GM06990 (cell line): ENCODE results near the gene COMMD1.

Source experiments
- DNase-seq: peaks from one replicate; pipeline ENCODE4 v3.0.0-alpha.2; 2011; ENCODE audit not compliant: insufficient read length; ENCODE audit errors: extremely low read depth
- H3K27me3 ChIP-seq: replicated peaks from 2 replicates; pipeline ENCODE4 v1.6.0; 2011; ENCODE audit warnings: low read length; ENCODE audit not compliant: control insufficient read depth, insufficient read depth
- H3K36me3 ChIP-seq: 2 replicates; pipeline ENCODE4 v1.5.1; 2011; ENCODE audit warnings: low read length; ENCODE audit not compliant: control insufficient read depth, insufficient read depth
- H3K4me3 ChIP-seq: replicated peaks from 2 replicates; pipeline ENCODE4 v1.5.1; 2011; ENCODE audit warnings: low read depth, mild to moderate bottlenecking, control low read depth, low read length
- CTCF ChIP-seq: IDR thresholded peaks from 2 replicates; pipeline ENCODE4 v1.5.1; 2011; ENCODE audit warnings: low read length, control low read depth, mild to moderate bottlenecking, inconsistent platforms; ENCODE audit not compliant: insufficient read depth, poor library complexity, severe bottlenecking

COMMD1 gene

GRCh38 chr2:62147610-62148301 is 242.3 kb downstream of the COMMD1 start:
- DNase-seq, result no peak
- Histone ChIP-seq H3K4me3 (no peak overlapping the region), H3K36me3 (no peaks in the 10 kb centered on the region; the same call in 1 of the 2 replicates), H3K27me3 (no peaks in the 10 kb centered on the region)
- no peak for TF ChIP-seq CTCF

DNA sequence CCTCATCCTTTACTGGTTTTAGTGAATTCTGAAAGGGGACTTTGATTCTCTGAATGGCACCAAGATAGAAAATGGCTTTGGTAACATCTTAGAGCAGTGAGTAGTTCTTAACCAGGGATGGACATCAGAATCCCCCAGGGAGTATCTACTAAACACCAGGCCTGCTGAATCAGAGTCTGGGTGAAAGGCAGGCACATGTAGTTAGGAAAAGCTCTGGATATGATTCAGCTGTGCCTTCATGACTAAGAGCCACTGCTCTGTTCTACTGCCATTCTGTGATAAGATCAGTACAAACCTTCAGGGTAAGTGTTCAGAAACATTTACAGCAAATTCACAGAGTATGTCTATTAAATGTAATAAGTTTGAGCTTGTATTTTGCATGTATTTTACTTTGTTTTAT is 244.2 kb downstream of the COMMD1 start:
- peak; percentile 17 for DNase-seq
- Histone ChIP-seq H3K4me3 (no peak overlapping the region), H3K27me3 (no peaks in the 10 kb centered on the region), H3K36me3 (no peaks in the 10 kb centered on the region; the same call in 1 of the 2 replicates)
- TF ChIP-seq CTCF, result no peak

DNA sequence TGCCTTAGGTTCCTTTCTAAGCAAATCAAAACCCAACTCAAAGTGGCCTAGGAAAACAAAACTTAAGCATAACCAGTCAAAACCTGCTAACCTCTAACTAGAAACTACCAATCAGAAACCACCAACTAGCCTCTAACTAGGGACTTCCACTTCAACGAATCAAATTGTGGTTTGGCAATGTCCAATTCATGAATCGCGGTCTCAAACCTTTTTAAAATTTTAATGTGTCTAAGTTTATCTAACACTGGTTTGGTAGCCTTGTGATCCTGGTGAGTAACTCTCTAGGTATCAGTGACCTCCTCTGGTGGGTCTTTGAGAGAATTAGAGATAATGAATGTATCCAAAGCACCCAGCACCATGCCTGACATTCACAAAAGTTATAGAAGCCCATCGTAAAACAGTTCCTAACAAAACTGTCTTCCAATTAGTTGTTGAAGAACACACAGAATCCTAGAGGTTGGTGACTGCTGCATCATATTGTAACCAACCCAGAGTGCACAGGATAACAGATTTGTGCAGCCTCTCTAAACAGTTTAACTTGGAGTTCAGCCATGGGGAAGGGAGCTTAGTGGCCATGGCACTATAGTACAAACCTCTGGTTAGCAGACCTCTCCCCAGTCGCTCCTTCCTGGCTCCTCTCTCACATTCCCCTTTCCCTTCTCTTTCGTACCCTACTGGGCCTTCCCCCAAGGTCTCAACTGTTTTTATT is 245.3 kb downstream of the COMMD1 start:
- Histone ChIP-seq H3K27me3 (no peaks in the 10 kb centered on the region), H3K36me3 (no peaks in the 10 kb centered on the region; the same call in 1 of the 2 replicates), H3K4me3 (no peak overlapping the region)
- no peak for TF ChIP-seq CTCF
- DNase-seq, result no peak

DNA sequence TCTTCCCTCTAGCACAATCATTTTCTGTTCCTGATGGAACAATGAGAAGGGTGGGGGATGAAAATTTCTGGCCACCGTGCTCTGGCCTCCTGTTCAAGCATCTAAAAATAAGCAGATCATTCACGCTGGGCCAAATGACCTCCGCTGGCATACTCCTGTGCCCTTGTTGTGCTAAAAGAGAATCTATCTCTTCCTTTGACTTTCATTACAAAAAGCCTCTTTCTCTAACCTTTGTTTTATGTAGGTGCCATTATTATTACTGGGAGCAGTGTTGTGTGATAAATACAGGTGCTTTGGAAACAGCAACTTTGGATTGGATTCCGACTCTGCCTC is 245.8 kb downstream of the COMMD1 start:
- Histone ChIP-seq H3K27me3 (no peaks in the 10 kb centered on the region), H3K4me3 (no peak overlapping the region), H3K36me3 (no peaks in the 10 kb centered on the region; the same call in 1 of the 2 replicates)
- no peak for TF ChIP-seq CTCF
- DNase-seq, result no peak

GRCh38 chr2:62152000-62152399 is 246.5 kb downstream of the COMMD1 start:
- no peak for DNase-seq
- no peaks in the 10 kb centered on the region for H3K27me3 ChIP-seq
- no peak for TF ChIP-seq CTCF
- H3K4me3 ChIP-seq, result no peak overlapping the region
- H3K36me3 ChIP-seq, result no peaks in the 10 kb centered on the region; the same call in 1 of the 2 replicates
